NCI-H2227 treated with DMSO at 0.1 percent for 48 hours (cell line): ENCODE results near the gene PDK2.
A peak's percentile ranks its signal among the peaks of the same experiment; 100 is the strongest.

Experiments
- DNase-seq: peaks from one replicate; lab custom pipeline; 2025; lab: John Stamatoyannopoulos, UW

PDK2 gene

DNA sequence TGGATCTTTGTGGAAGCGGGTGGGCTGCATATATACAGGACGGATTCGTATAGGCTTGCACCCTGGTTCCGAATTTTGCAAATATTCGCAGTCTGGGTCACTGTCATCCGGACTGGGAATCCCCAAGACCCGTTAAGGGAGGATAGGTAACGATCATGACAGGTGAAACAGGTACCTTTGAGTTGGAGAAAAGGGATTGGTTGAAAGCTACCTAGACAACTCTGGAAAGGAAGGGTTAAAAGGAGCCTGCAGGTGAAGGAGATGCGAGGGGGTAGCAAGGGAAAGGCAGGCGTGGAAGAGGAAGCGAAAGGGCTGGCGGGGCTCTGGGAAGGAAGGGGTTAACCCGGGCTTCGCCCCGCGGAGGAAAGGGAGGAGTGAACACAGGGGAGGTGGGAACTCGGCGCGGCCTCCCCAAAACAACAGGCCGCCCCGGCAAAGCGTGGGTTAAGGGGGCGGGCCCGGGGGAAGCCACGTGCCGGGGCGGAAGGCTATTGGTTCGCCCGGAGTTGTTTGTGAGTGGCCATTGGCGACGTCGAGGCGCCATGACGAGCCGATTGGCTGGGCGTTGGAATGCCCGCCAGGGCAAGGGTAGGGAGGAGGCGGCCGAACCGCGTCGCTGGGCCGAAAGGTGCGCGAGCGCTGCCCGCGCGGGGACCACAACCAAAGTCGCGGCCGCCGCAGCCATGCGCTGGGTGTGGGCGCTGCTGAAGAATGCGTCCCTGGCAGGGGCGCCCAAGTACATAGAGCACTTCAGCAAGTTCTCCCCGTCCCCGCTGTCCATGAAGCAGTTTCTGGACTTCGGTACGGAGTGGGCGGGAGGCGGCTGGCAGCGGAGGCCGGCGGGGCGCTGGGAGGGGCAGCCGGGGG is at the start of gene PDK2:
PDK2 (plus strand) TSS at position 599 of the 867 bp plus-strand sequence; CDS start at position 684, 85 bp downstream.
- peak; percentile 91 for DNase-seq

DNA sequence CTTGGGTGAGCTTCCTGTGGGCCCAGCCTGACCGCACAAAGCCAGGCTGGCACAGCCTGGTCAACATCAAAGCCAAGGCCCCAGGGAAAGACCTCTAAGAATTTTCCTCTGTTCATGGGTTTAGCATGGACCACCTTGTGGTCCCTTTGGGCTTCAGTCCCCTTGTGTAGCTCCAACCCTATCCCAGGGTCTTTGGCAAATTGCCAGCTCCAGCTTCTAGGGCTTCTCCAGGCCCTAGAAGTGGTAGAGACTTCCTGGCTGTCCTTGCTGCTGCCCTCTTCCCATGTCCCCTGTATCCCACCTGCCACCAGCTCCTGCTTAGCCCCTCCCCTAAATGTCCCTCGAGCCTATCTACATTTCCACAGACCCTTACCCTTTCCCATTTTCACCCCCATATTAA is 49.0 kb upstream of the PDK2 start:
- DNase-seq: no peak

DNA sequence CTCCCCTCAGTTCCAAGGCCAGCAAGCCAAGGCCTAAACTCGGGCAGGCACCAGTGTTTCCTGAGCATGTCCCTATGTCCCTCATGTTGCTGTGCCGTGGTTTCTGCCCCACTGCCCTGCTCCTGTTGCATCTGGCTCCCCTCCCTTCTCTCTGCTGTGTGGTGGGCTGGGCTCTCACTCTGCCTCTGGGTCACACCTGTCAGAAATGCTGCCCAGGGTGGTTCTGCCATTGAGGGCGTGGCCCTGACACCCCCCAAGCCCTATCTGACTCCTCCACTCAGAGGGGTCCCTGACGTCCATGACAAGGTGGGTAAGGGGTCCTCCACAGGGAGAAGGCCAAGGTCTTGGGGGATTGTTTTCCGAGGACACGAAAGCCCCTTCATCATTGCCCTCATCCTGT is 48.5 kb upstream of the PDK2 start:
- DNase-seq: no peak

GRCh38 chr17:50047083-50047482 is 48.1 kb upstream of the PDK2 start:
- no peak for DNase-seq

DNA sequence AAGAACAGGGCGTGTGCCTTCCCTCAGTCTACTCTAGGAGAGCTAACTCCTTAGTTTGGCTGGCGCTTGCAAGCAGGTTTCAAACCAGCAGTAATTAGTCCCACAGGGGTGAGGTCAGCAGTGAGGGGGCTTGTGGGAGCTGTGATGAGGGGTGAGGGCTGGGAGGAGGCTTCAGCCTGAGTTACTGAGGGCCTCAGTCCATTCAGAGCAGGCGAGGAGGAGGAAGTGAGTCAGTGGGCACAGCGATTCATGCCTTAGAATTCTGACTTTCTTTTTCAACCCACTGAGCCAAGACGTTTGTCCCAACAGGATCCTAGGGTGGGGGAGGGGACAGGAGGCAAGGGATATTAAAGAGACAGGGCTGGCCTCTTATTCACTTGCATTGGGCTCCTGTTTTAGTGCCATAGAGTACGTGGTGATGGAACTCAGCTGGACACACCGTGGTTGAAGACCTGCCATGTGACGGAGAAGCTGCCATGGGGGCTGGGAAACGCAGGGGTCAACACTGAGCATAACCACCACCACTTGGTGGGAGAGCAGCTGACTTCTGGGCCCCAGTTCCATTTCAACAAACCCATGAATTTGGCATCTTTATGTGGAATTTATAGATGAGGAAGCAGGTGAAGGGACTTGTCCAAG is 47.5 kb upstream of the PDK2 start:
- no peak for DNase-seq

GRCh38 chr17:50048146-50048720 is 46.9 kb upstream of the PDK2 start:
- no peak for DNase-seq

GRCh38 chr17:50048988-50049387 is 46.2 kb upstream of the PDK2 start:
- DNase-seq: no peak

GRCh38 chr17:50049636-50050035 is 45.5 kb upstream of the PDK2 start:
- no peak for DNase-seq

DNA sequence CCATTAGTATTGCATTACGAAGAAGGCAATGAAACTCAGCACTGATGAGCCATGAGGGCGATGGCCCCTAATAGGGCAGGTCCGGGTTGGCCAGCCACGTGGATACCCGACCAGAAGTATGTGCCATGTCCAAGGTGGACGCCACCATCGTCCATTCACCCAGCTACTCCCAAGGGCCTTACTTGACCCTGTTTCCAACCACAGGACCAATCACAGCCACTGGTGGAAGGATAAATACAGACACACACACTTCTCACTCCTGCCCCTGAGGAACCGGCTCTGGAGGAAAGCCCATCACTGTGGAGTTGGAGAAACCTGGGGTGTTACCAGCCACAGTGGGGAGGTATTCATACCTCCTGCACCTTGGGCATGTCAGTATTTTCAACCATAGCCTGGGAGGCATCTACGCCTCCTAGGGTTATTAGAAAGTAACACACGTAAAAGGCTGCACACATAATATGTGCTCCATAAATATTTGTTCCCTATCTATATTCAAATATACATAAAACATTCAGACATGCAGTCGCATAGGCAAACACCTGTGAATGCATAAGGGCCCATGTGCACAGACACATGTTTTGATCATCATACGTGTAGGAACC is 44.6 kb upstream of the PDK2 start:
- DNase-seq: no peak

GRCh38 chr17:50051082-50051576 is 44.0 kb upstream of the PDK2 start:
- DNase-seq: no peak

DNA sequence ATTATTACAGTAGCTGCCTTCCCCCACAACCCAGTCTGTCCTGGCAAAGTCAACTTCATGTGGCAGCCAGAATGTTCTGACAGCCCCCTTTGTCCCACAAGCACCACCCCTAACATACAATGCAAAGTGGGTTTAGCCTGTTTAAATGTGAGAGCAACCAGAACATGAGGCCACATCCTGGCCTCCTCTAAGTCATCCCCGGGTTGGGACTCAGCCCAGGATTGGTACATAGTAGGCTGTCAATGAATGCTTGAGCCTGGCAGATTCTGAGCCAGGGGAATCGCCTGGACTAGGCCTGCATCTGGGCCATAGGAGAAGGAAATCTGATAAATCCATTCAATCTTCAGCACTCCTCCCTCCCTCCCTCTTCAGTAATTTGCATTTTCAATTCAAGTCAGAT is 43.5 kb upstream of the PDK2 start:
- no peak for DNase-seq

DNA sequence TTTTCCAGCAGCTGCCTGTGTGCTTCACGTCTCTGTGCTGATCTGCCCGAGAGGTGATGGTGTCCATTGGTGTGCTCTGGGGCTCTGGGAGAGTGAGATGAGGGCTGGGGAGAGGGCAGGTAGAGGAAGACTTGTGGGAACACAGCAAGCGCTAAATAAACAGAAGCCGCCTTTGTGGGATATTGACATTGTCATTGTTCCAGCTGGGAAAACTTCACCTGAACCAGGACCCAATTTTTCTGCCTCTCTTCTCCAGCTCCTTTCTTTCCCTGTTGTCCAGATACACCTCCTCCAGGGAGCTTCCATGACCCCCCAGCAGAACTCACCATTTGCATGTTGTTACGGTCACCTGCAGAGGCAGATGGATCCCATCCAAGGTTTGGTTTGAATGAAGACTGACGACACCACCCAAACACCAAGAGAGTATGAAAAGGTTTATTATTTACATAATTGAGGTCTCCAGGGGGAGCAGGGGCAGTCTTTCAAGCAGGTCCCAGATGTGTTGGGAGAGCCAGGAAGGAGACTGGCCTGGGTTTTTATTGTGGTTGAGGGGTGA is 42.8 kb upstream of the PDK2 start:
- DNase-seq: no peak

- no peak for DNase-seq
These were observed 42.1 kb upstream of the PDK2 start for GRCh38 chr17:50052822-50053653.

DNA sequence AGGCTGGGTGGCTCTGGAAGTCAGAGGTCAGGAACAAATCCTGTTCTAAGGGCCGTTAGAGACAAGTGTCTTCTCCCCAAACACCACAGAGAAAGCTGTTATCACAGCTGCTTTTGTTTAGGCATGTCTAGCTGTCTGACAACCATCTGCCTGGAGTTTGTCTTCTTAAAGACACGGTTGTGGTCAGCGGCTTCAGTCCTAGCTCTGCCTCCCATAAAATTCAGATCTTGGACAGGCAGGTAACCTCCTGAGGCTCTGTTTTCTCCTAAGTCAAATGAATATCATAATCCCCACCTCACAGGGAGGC is 41.5 kb upstream of the PDK2 start:
- DNase-seq: no peak

GRCh38 chr17:50055055-50055425 is 40.1 kb upstream of the PDK2 start:
- DNase-seq: peak; percentile 49

DNA sequence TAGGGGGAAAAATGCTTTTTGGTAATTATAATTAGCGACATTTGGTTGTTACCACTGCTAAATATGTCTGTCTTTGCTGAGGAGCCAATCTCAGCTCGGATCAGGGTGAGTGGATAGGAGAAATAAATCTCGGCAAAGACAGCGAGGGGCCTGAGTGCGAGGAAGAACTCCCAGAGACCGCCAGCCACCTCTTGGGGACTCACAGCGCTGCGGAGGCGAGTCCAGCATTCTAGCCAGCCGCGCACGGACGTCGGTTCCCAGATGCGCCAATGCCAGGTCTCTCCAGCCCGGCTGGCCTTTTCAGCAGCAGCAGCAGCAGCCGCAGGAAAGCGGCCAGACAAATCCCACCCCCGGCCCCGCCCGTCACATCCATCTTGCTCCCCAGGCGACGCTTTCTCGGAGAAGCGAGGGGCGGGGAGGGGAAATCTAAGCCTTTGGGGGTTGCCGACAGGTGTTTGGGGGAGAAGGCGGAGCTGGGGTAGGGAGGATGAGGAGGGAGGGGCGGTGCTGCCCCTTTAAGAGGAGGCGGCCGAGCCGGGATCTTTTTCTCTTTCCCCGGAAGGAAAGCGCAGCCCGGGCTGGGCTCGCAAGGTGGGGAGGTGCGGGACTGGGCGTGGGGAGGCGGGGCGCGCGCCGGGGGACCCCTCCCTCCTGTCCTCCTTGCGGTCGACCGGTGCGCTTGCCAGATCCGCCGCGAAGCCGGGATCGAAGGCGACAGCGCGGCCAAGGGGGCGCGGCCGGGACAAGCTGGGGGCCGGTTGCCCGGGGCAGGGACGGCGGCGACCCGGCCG is 39.5 kb upstream of the PDK2 start, which contains the start of gene ITGA3:
ITGA3 (plus strand) TSS at position 685 of the 791 bp plus-strand sequence. CDS start 330 bp downstream, outside the sequence.
- DNase-seq: peak; percentile 72

DNA sequence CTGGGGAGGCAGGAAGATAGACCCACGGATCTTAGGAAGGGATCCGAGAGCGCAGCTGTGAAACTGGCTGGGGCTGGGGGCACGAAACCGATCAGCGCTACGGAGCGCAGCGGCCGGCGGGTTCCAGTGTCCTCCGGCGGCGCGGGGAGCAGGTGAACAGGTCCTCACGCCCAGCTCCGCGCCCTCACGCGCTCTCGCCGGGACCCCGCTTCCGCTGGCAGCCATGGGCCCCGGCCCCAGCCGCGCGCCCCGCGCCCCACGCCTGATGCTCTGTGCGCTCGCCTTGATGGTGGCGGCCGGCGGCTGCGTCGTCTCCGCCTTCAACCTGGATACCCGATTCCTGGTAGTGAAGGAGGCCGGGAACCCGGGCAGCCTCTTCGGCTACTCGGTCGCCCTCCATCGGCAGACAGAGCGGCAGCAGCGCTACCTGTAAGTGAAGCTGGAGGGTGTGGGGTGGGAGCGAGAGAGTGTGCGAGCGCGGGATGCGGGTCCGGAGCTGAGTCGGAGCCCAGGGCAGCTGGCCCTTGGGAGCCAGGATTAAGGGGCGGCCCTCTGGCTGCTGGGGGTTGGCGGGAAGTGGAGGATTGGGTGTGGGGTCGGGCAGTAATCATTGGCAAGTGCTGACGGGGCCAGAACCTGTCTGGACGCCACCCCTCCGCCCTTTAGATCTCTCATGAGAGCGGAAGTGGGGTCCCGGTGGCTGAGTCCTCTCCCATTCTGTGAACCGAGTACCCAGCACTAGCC is 38.8 kb upstream of the PDK2 start:
- peak; percentile 52 for DNase-seq

GRCh38 chr17:50056961-50057330 is 38.2 kb upstream of the PDK2 start:
- DNase-seq: no peak

- DNase-seq: no peak
These were observed 37.6 kb upstream of the PDK2 start for GRCh38 chr17:50057521-50057991.
